IPS-NIHi11 (cell line): ENCODE measurements around the gene SATB1.
"Not testable (repeated sequence)": the region's sequence is repeated elsewhere in the genome, so short reads cannot be mapped to it uniquely, and the experiment has no call there.

Experiments
- DNase-seq: peaks from one replicate; pipeline ENCODE4 v3.0.0; 2012; ENCODE audit warnings: mixed read lengths, low spot score

Gene SATB1

GRCh38 chr3:18351823-18352744 is 73.1 kb downstream of the SATB1 start:
- no peak for DNase-seq

GRCh38 chr3:18351069-18351628 is 74.0 kb downstream of the SATB1 start:
- DNase-seq: no peak

- no peak for DNase-seq
Observed at GRCh38 chr3:18349197-18349798, 75.8 kb downstream of the SATB1 start.

GRCh38 chr3:18346097-18346496 is 79.0 kb downstream of the SATB1 start:
- DNase-seq: no peak

- DNase-seq: no peak
Observed at GRCh38 chr3:18345015-18345367, 80.1 kb downstream of the SATB1 start.

- DNase-seq: no peak
Observed at GRCh38 chr3:18344306-18345014, 80.7 kb downstream of the SATB1 start.

- no peak for DNase-seq
Observed at GRCh38 chr3:18343809-18344208, 81.3 kb downstream of the SATB1 start.

- DNase-seq: no peak
Observed at GRCh38 chr3:18338827-18339514, 86.2 kb downstream of the SATB1 start.

- DNase-seq: no peak
Observed at GRCh38 chr3:18337231-18337630, 87.9 kb downstream of the SATB1 start.

- no peak for DNase-seq
Observed at GRCh38 chr3:18334837-18335601, 90.1 kb downstream of the SATB1 start.

- not testable (repeated sequence) for DNase-seq
Observed at GRCh38 chr3:18330772-18331441, 94.2 kb downstream of the SATB1 start.

- DNase-seq: no peak
Observed at GRCh38 chr3:18308096-18308650, 117.0 kb downstream of the SATB1 start.

- no peak for DNase-seq
Observed at GRCh38 chr3:18307529-18307928, 117.6 kb downstream of the SATB1 start.

- no peak for DNase-seq
Observed at GRCh38 chr3:18302517-18302916, 122.6 kb downstream of the SATB1 start.

- no peak for DNase-seq
Observed at GRCh38 chr3:18301781-18302180, 123.4 kb downstream of the SATB1 start.

- no peak for DNase-seq
Observed at GRCh38 chr3:18300916-18301315, 124.2 kb downstream of the SATB1 start.

- no peak for DNase-seq
Observed at GRCh38 chr3:18297126-18297525, 128.0 kb downstream of the SATB1 start.
